ENCODE data around the gene PRDM15.

Gene PRDM15

GRCh38 chr21:41885341-41886024 is 6.3 kb upstream of the PRDM15 start:
- DNase-seq (ENCODE audit: low read depth): no peak

- no peak for DNase-seq (ENCODE audit: low read depth)
Measured at GRCh38 chr21:41884501-41885030, 5.4 kb upstream of the PRDM15 start.

- DNase-seq (ENCODE audit: low read depth): no peak
Measured at GRCh38 chr21:41883582-41883981, 4.4 kb upstream of the PRDM15 start.

- no peak for DNase-seq (ENCODE audit: low read depth)
Measured at GRCh38 chr21:41881051-41881450, 1.9 kb upstream of the PRDM15 start.

GRCh38 chr21:41880153-41880552 is 1.0 kb upstream of the PRDM15 start:
- no peak for DNase-seq (ENCODE audit: low read depth)

GRCh38 chr21:41878831-41879189 is 334 bp downstream of the PRDM15 start:
- peak; percentile 84 for DNase-seq (ENCODE audit: low read depth)

- DNase-seq (ENCODE audit: low read depth): peak; percentile 57
Measured at GRCh38 chr21:41877901-41878830, 978 bp downstream of the PRDM15 start.

- DNase-seq (ENCODE audit: low read depth): no peak
Measured at GRCh38 chr21:41876928-41877652, 2.1 kb downstream of the PRDM15 start.

- no peak for DNase-seq (ENCODE audit: low read depth)
Measured at GRCh38 chr21:41876396-41876795, 2.7 kb downstream of the PRDM15 start.

GRCh38 chr21:41875086-41875485 is 4.1 kb downstream of the PRDM15 start:
- DNase-seq (ENCODE audit: low read depth): no peak

GRCh38 chr21:41874611-41875010 is 4.5 kb downstream of the PRDM15 start:
- DNase-seq (ENCODE audit: low read depth): no peak

- DNase-seq (ENCODE audit: low read depth): no peak
Measured at GRCh38 chr21:41873426-41873825, 5.7 kb downstream of the PRDM15 start.

GRCh38 chr21:41873005-41873404 is 6.1 kb downstream of the PRDM15 start:
- DNase-seq (ENCODE audit: low read depth): no peak

GRCh38 chr21:41871293-41872030 is 7.7 kb downstream of the PRDM15 start:
- DNase-seq (ENCODE audit: low read depth): no peak

GRCh38 chr21:41869771-41870170 is 9.4 kb downstream of the PRDM15 start:
- no peak for DNase-seq (ENCODE audit: low read depth)

GRCh38 chr21:41868062-41868710 is 11.0 kb downstream of the PRDM15 start:
- DNase-seq (ENCODE audit: low read depth): peak; percentile 30

- no peak for DNase-seq (ENCODE audit: low read depth)
Measured at GRCh38 chr21:41867313-41867712, 11.8 kb downstream of the PRDM15 start.

- DNase-seq (ENCODE audit: low read depth): no peak
Measured at GRCh38 chr21:41866274-41866809, 12.8 kb downstream of the PRDM15 start.

- DNase-seq (ENCODE audit: low read depth): no peak
Measured at GRCh38 chr21:41865002-41865777, 14.0 kb downstream of the PRDM15 start.

Measured in ELR (cell line).